WTC11 (cell line): ENCODE results near the gene CDH19. TPM values are rescaled to one million over a fixed set of nuclear protein-coding genes. Genes with fewer than 3 reads are reported as not detected.

Source experiments
- ATAC-seq: fragments of 200-7000 bp; cut with Tn5 transposase; 2 replicates; pipeline ENCODE4 v1.10.0; 2021; ENCODE audit warnings: mild to moderate bottlenecking, moderate library complexity
- CTCF ChIA-PET: fragments of 300-600 bp; sonication (Branson Sonifier 250); formaldehyde crosslinking; loops from one replicate; lab custom pipeline; 2021; ENCODE audit warnings: antibody characterized with exemption; lab: Charles Lee
- POLR2A ChIA-PET: fragments of 350-600 bp; sonication (Branson Sonifier 250); formaldehyde crosslinking; loops from one replicate; lab custom pipeline; 2021; ENCODE audit warnings: antibody characterized with exemption; lab: Charles Lee
- DNase-seq: peaks from one replicate; pipeline ENCODE4 v3.0.0; 2021; ENCODE audit warnings: low spot score
- H3K27ac Mint-ChIP-seq: 2 replicates; pipeline ENCODE4 v1.8.0; 2021; ENCODE audit warnings: mixed read lengths
- H3K27me3 Mint-ChIP-seq: 2 replicates; pipeline ENCODE4 v1.8.0; 2021; ENCODE audit warnings: low read depth, mild to moderate bottlenecking, moderate library complexity, mixed read lengths
- H3K36me3 Mint-ChIP-seq: 2 replicates; pipeline ENCODE4 v1.8.0; 2021; ENCODE audit warnings: mixed read lengths
- H3K4me1 Mint-ChIP-seq: 2 replicates; pipeline ENCODE4 v1.8.0; 2022; ENCODE audit warnings: mixed read lengths
- H3K4me3 Mint-ChIP-seq: 2 replicates; pipeline ENCODE4 v1.8.0; 2021; ENCODE audit warnings: mild to moderate bottlenecking, moderate library complexity, mixed read lengths
- H3K9me3 Mint-ChIP-seq: 2 replicates; pipeline ENCODE4 v1.8.0; 2021; ENCODE audit warnings: mixed read lengths
- AFF4 ChIP-seq: sonication (generic); formaldehyde crosslinking; IDR thresholded peaks from 2 replicates; pipeline ENCODE4 v1.8.1; 2023; ENCODE audit warnings: mild to moderate bottlenecking, missing genetic modification reagents, borderline replicate concordance
- ATF1 ChIP-seq: sonication (generic); formaldehyde crosslinking; IDR thresholded peaks from 2 replicates; pipeline ENCODE4 v1.8.1; 2023; ENCODE audit warnings: mild to moderate bottlenecking, moderate library complexity, missing genetic modification reagents
- ATF2 ChIP-seq: sonication (generic); formaldehyde crosslinking; IDR thresholded peaks from 2 replicates; pipeline ENCODE4 v1.8.1; 2022; ENCODE audit warnings: low read depth, missing genetic modification reagents, borderline replicate concordance
- CDX4 ChIP-seq: fragments of 250-450 bp; sonication (Bioruptor Pico); IDR thresholded peaks from 2 replicates; pipeline ENCODE4 v1.9.0; 2021; ENCODE audit warnings: moderate library complexity, mild to moderate bottlenecking, inconsistent platforms, borderline replicate concordance
- CREB1 ChIP-seq: sonication (generic); formaldehyde crosslinking; IDR thresholded peaks from 2 replicates; pipeline ENCODE4 v1.8.0; 2023; ENCODE audit warnings: mild to moderate bottlenecking, missing genetic modification reagents
- E2F1 ChIP-seq: sonication (generic); formaldehyde crosslinking; IDR thresholded peaks from 2 replicates; pipeline ENCODE4 v1.8.0; 2022; ENCODE audit warnings: mild to moderate bottlenecking, missing genetic modification reagents
- E2F5 ChIP-seq: sonication (generic); formaldehyde crosslinking; IDR thresholded peaks from 2 replicates; pipeline ENCODE4 v1.8.1; 2022; ENCODE audit warnings: mild to moderate bottlenecking, moderate library complexity, missing genetic modification reagents
- ELF4 ChIP-seq: sonication (generic); formaldehyde crosslinking; IDR thresholded peaks from 2 replicates; pipeline ENCODE4 v1.8.1; 2022; ENCODE audit warnings: low read depth, mild to moderate bottlenecking, moderate library complexity, missing genetic modification reagents
- EMX1 ChIP-seq: fragments of 250-450 bp; sonication (Bioruptor Pico); IDR thresholded peaks from 2 replicates; pipeline ENCODE4 v1.8.0; 2021; ENCODE audit warnings: mild to moderate bottlenecking
- ERG ChIP-seq: fragments of 250-450 bp; sonication (Bioruptor Pico); IDR thresholded peaks from 2 replicates; pipeline ENCODE4 v1.8.0; 2021; ENCODE audit warnings: mild to moderate bottlenecking
- GTF2I ChIP-seq: fragments of 250-450 bp; sonication (Bioruptor Pico); conservative IDR thresholded peaks from 2 replicates; pipeline ENCODE4 v1.4.0; 2021; ENCODE audit warnings: mild to moderate bottlenecking
- MYBL2 ChIP-seq: sonication (generic); formaldehyde crosslinking; IDR thresholded peaks from 2 replicates; pipeline ENCODE4 v1.8.1; 2023; ENCODE audit warnings: mild to moderate bottlenecking, moderate library complexity, missing genetic modification reagents
- NFE2L1 ChIP-seq: sonication (generic); formaldehyde crosslinking; IDR thresholded peaks from 2 replicates; pipeline ENCODE4 v1.8.1; 2023; ENCODE audit warnings: missing genetic modification reagents
- PRRX2 ChIP-seq: fragments of 250-450 bp; sonication (Bioruptor Pico); IDR thresholded peaks from 2 replicates; pipeline ENCODE4 v1.8.0; 2021; ENCODE audit warnings: mild to moderate bottlenecking
- RELA ChIP-seq: sonication (generic); formaldehyde crosslinking; IDR thresholded peaks from 2 replicates; pipeline ENCODE4 v1.8.1; 2022; ENCODE audit warnings: missing genetic modification reagents, mild to moderate bottlenecking, borderline replicate concordance
- SP1 ChIP-seq: sonication (generic); formaldehyde crosslinking; conservative IDR thresholded peaks from 2 replicates; pipeline ENCODE4 v1.8.1; 2022; ENCODE audit warnings: missing genetic modification reagents
- STAT6 ChIP-seq: sonication (generic); formaldehyde crosslinking; conservative IDR thresholded peaks from 2 replicates; pipeline ENCODE4 v1.8.1; 2023; ENCODE audit warnings: mild to moderate bottlenecking, low read depth, missing genetic modification reagents, moderate library complexity
- TCF7 ChIP-seq: sonication (generic); formaldehyde crosslinking; IDR thresholded peaks from 2 replicates; pipeline ENCODE4 v1.8.0; 2022; ENCODE audit warnings: mild to moderate bottlenecking, low read depth, missing genetic modification reagents, moderate library complexity
- ZNF138 ChIP-seq: sonication (generic); formaldehyde crosslinking; conservative IDR thresholded peaks from 2 replicates; pipeline ENCODE4 v1.8.1; 2022; ENCODE audit warnings: mild to moderate bottlenecking, moderate library complexity, missing genetic modification reagents
- ZNF219 ChIP-seq: sonication (generic); formaldehyde crosslinking; IDR thresholded peaks from 2 replicates; pipeline ENCODE4 v1.8.0; 2023; ENCODE audit warnings: missing genetic modification reagents, mild to moderate bottlenecking, borderline replicate concordance
- ZNF512 ChIP-seq: sonication (generic); formaldehyde crosslinking; IDR thresholded peaks from 2 replicates; pipeline ENCODE4 v1.8.1; 2022; ENCODE audit warnings: missing genetic modification reagents, borderline replicate concordance
- ZNF671 ChIP-seq: fragments of 250-450 bp; sonication (Bioruptor Pico); IDR thresholded peaks from 2 replicates; pipeline ENCODE4 v1.8.0; 2021; ENCODE audit warnings: mild to moderate bottlenecking
- total RNA-seq: library from RNA; stranded (reverse); gene quantifications from 3 replicates; pipeline ENCODE4 v1.2.3, GENCODE V29; 2021

Gene CDH19
- total RNA-seq, 1 experiment from 2014 or later: not detected

- TF ChIP-seq AFF4 (CRISPR knock-in tag) (no peak), ZNF512 (no peak), STAT6 (CRISPR knock-in tag) (no peak)
Measured at GRCh38 chr18:66553824-66554223, 50.1 kb downstream of the CDH19 start (continued).

- Mint-ChIP-seq H3K27ac (no peak overlapping the region; the same call in 1 of the 2 replicates), H3K9me3 (no peaks in the 10 kb centered on the region), H3K36me3 (no peaks in the 10 kb centered on the region), H3K27me3 (no peaks in the 10 kb centered on the region)
- no peak for TF ChIP-seq ATF1
- TF ChIP-seq CDX4 (CRISPR knock-in tag): no peak
- no peak for TF ChIP-seq ZNF219 (CRISPR knock-in tag)
- TF ChIP-seq RELA (CRISPR knock-in tag): no peak
- no peak for TF ChIP-seq ELF4
- no peak for TF ChIP-seq CREB1 (CRISPR knock-in tag)
- TF ChIP-seq MYBL2 (CRISPR knock-in tag): no peak
- no peak for TF ChIP-seq NFE2L1 (CRISPR knock-in tag)
- no peak for TF ChIP-seq E2F1 (CRISPR knock-in tag)
- no peak for TF ChIP-seq EMX1 (CRISPR knock-in tag)
- no peak for TF ChIP-seq ERG (CRISPR knock-in tag)
- TF ChIP-seq ATF2: no peak
- no peak for TF ChIP-seq PRRX2 (CRISPR knock-in tag)
- TF ChIP-seq TCF7 (CRISPR knock-in tag): no peak
- TF ChIP-seq E2F5 (CRISPR knock-in tag): no peak
- no peak for TF ChIP-seq SP1 (CRISPR knock-in tag)
- TF ChIP-seq ZNF671: no peak
- TF ChIP-seq GTF2I (CRISPR knock-in tag): no peak
- TF ChIP-seq ZNF138 (CRISPR knock-in tag): no peak
- TF ChIP-seq, all 79 proteins: peak for 0
- ChIA-PET CTCF (no interaction called here), POLR2A (no interaction called here)
- DNase-seq (no peak), ATAC-seq (no peak)
- Mint-ChIP-seq H3K4me3 (no peak overlapping the region), H3K4me1 (no peaks in the 10 kb centered on the region)
Measured at GRCh38 chr18:66550366-66550765, 53.5 kb downstream of the CDH19 start.
